Mesenchymal stem cell (in vitro differentiated cells and primary cell): ENCODE results near the gene SIAH3. TPM values are rescaled to one million over a fixed set of nuclear protein-coding genes. Genes with fewer than 3 reads are reported as not detected.

Source experiments
- DNase-seq: peaks from one replicate; pipeline ENCODE4 v3.0.0-alpha.2; 2013
- H2AFZ ChIP-seq: one replicate; pipeline ENCODE4 v1.6.1; 2013; ENCODE audit warnings: low read depth, mild to moderate bottlenecking, control low read depth, inconsistent platforms, low read length, moderate library complexity
- H2AK5ac ChIP-seq: 2 replicates; pipeline ENCODE4 v1.6.1; 2013; ENCODE audit warnings: low read length, moderate library complexity, mild to moderate bottlenecking, inconsistent platforms; ENCODE audit not compliant: severe bottlenecking
- H2BK120ac ChIP-seq: one replicate; pipeline ENCODE4 v1.6.1; 2013; ENCODE audit warnings: low read depth, mild to moderate bottlenecking, inconsistent platforms, low read length, moderate library complexity
- H2BK12ac ChIP-seq, 2 experiments: one replicate each; pipeline ENCODE4 v1.6.1; 2013; ENCODE audit warnings: inconsistent platforms in 2 of 2, low read length in 2 of 2, mild to moderate bottlenecking in 2 of 2, moderate library complexity in 2 of 2, control low read depth in 1 of 2
- H2BK15ac ChIP-seq: one replicate; pipeline ENCODE4 v1.6.1; 2013; ENCODE audit warnings: mild to moderate bottlenecking, low read depth, inconsistent platforms; ENCODE audit not compliant: poor library complexity, severe bottlenecking
- H2BK5ac ChIP-seq: 2 replicates; pipeline ENCODE4 v1.6.1; 2013; ENCODE audit warnings: low read depth, mild to moderate bottlenecking, low read length, control low read depth, inconsistent platforms; ENCODE audit not compliant: poor library complexity, severe bottlenecking
- H3K14ac ChIP-seq, 2 experiments: one replicate each; pipeline ENCODE4 v1.6.1; 2013; ENCODE audit warnings: inconsistent platforms in 2 of 2, low read length in 2 of 2, control low read depth in 1 of 2, mild to moderate bottlenecking in 1 of 2, moderate library complexity in 1 of 2
- H3K18ac ChIP-seq, 2 experiments: one replicate each; pipeline ENCODE4 v1.6.1; 2013; ENCODE audit warnings: inconsistent platforms in 2 of 2, low read length in 2 of 2, control low read depth in 1 of 2, low read depth in 1 of 2, mild to moderate bottlenecking in 1 of 2
- H3K23ac ChIP-seq, 2 experiments: one replicate each; pipeline ENCODE4 v1.6.1; 2013; ENCODE audit warnings: inconsistent platforms in 2 of 2, low read length in 2 of 2, mild to moderate bottlenecking in 2 of 2, moderate library complexity in 2 of 2, control low read depth in 1 of 2
- H3K27ac ChIP-seq: 2 replicates; pipeline ENCODE4 v1.5.1; 2013; ENCODE audit warnings: mild to moderate bottlenecking, moderate library complexity, low read length, control low read depth, inconsistent platforms; ENCODE audit not compliant: poor library complexity, severe bottlenecking
- H3K27me3 ChIP-seq, 2 experiments: 2 replicates each; pipeline versions ENCODE4 v1.6.1 to v1.7.0; 2013; ENCODE audit warnings: low read length in 2 of 2, mild to moderate bottlenecking in 2 of 2, moderate library complexity in 2 of 2, control low read depth in 1 of 2, inconsistent platforms in 1 of 2; ENCODE audit not compliant: control insufficient read depth in 1 of 2, insufficient read depth in 1 of 2
- H3K36me3 ChIP-seq, 2 experiments: 2 replicates each; pipeline versions ENCODE4 v1.6.1 to v1.7.0; 2013; ENCODE audit warnings: low read length in 2 of 2, control low read depth in 1 of 2, inconsistent platforms in 1 of 2, low read depth in 1 of 2, mild to moderate bottlenecking in 1 of 2; ENCODE audit not compliant: insufficient read depth in 2 of 2, control insufficient read depth in 1 of 2
- H3K4ac ChIP-seq, 2 experiments: one replicate each; pipeline ENCODE4 v1.6.1; 2013; ENCODE audit warnings: inconsistent platforms in 2 of 2, low read length in 2 of 2, mild to moderate bottlenecking in 2 of 2, moderate library complexity in 2 of 2, control low read depth in 1 of 2, low read depth in 1 of 2
- H3K4me1 ChIP-seq: 2 replicates; pipeline ENCODE4 v1.6.1; 2013; ENCODE audit warnings: low read depth, low read length, control low read depth; ENCODE audit not compliant: control insufficient read depth, insufficient read depth
- H3K4me2 ChIP-seq: 2 replicates; pipeline ENCODE4 v1.6.1; 2013; ENCODE audit warnings: low read length, mild to moderate bottlenecking, inconsistent platforms; ENCODE audit not compliant: poor library complexity, severe bottlenecking
- H3K4me3 ChIP-seq, 2 experiments: 2 replicates each; pipeline versions ENCODE4 v1.5.1 to v1.7.0; 2013; ENCODE audit warnings: low read length in 2 of 2, mild to moderate bottlenecking in 2 of 2, control low read depth in 1 of 2, low read depth in 1 of 2; ENCODE audit not compliant: insufficient read depth in 1 of 2
- H3K79me1 ChIP-seq: replicated peaks from 2 replicates; pipeline ENCODE4 v1.6.1; 2013; ENCODE audit warnings: mild to moderate bottlenecking, control low read depth, low read length, inconsistent platforms; ENCODE audit not compliant: poor library complexity, severe bottlenecking
- H3K9ac ChIP-seq: 2 replicates; pipeline ENCODE4 v1.7.0; 2013; ENCODE audit warnings: mild to moderate bottlenecking, low read length, moderate library complexity
- H3K9me3 ChIP-seq: 2 replicates; pipeline ENCODE4 v1.7.0; 2013; ENCODE audit warnings: mild to moderate bottlenecking, low read length; ENCODE audit not compliant: control insufficient read depth
- H4K8ac ChIP-seq: one replicate; pipeline ENCODE4 v1.6.1; 2013; ENCODE audit warnings: inconsistent platforms, mild to moderate bottlenecking, low read length, moderate library complexity
- H4K91ac ChIP-seq: one replicate; pipeline ENCODE4 v1.6.1; 2013; ENCODE audit warnings: mild to moderate bottlenecking, low read length, inconsistent platforms
- WGBS: methylation state at CpG from one replicate; pipeline ENCODE4 v1.1.7; 2013; ENCODE audit warnings: mixed read lengths; 5-methylcytosine and 5-hydroxymethylcytosine counted together
- polyA plus RNA-seq, 2 experiments: library from polyadenylated mRNA; stranded (reverse); fragments of 200-250 nt; gene quantifications; one replicate each; pipeline ENCODE4 v1.2.3, GENCODE V29; 2013

Gene SIAH3
- polyA plus RNA-seq (2013, experiment 1 of 2), result under 0.01 TPM
- not detected for polyA plus RNA-seq (2013, experiment 2 of 2)

- 19% methylated on average over 34 of the region's 35 CpGs for WGBS
- peaks cover 44 to 88% of the 10 kb centered on the region in 2 experiments for H3K27me3 ChIP-seq
Measured at GRCh38 chr13:45851171-45851921, at the start of gene SIAH3. TSS of gene SIAH3 (minus strand) at chr13:45851753. CDS start at chr13:45851629, 124 bp downstream.

GRCh38 chr13:45899406-45899805 is 47.9 kb upstream of the SIAH3 start:
- WGBS, result 84% methylated on average over 2 of the region's 3 CpGs
- Histone ChIP-seq H2AK5ac (no peak overlapping the region), H4K8ac (no peak overlapping the region), H2AFZ (no peak overlapping the region), H3K14ac (no peak overlapping the region), H2BK120ac (no peak overlapping the region), H3K9ac (no peak overlapping the region), H2BK12ac (no peak overlapping the region), H3K27ac (no peak overlapping the region), H3K23ac (no peak overlapping the region), H2BK5ac (no peak overlapping the region), H3K4me3 (no peak overlapping the region), H3K36me3 (no peaks in the 10 kb centered on the region), H3K79me1 (no peaks in the 10 kb centered on the region), H3K4ac (no peak overlapping the region), H3K27me3 (peaks cover 6 to 63% of the 10 kb centered on the region in 2 experiments), H3K18ac (no peak overlapping the region), H3K9me3 (no peaks in the 10 kb centered on the region), H2BK15ac (no peak overlapping the region), H4K91ac (no peak overlapping the region), H3K4me1 (no peaks in the 10 kb centered on the region), H3K4me2 (no peak overlapping the region)
- no peak for DNase-seq

More at GRCh38 chr13:45851171-45851921, at the start of gene SIAH3:
- peak within 1 kb of the TSS in 1 of 2 experiments; percentile 53 for H3K14ac ChIP-seq
- peak within 1 kb of the TSS; percentile 87 for H3K4me2 ChIP-seq
- peak within 1 kb of the TSS; percentile 39 to 75 for H3K4me3 ChIP-seq
- no peaks in the 10 kb centered on the region for H3K36me3 ChIP-seq
- peaks cover 2% of the 10 kb centered on the region for H3K9me3 ChIP-seq
- no peak within 1 kb of the TSS for H2AK5ac ChIP-seq
- H2BK120ac ChIP-seq, result no peak within 1 kb of the TSS
- H3K27ac ChIP-seq, result no peak within 1 kb of the TSS
- no peak within 1 kb of the TSS for H3K23ac ChIP-seq
- peak within 1 kb of the TSS; percentile 25 to 44 for H3K18ac ChIP-seq
- peaks cover 21% of the 10 kb centered on the region for H3K4me1 ChIP-seq
- DNase-seq, result peak; percentile 5
- H3K79me1 ChIP-seq, result no peaks in the 10 kb centered on the region
- H2AFZ ChIP-seq, result peak within 1 kb of the TSS; percentile 23
- H2BK12ac ChIP-seq, result no peak within 1 kb of the TSS
- H4K91ac ChIP-seq, result no peak within 1 kb of the TSS
- H2BK15ac ChIP-seq, result peak within 1 kb of the TSS; percentile 5
- no peak within 1 kb of the TSS for H3K4ac ChIP-seq
- peak within 1 kb of the TSS; percentile 20 for H4K8ac ChIP-seq
- no peak within 1 kb of the TSS for H2BK5ac ChIP-seq
- H3K9ac ChIP-seq, result peak within 1 kb of the TSS; percentile 65

- Histone ChIP-seq H3K23ac (no peak overlapping the region), H3K36me3 (no peaks in the 10 kb centered on the region), H3K18ac (no peak overlapping the region), H2BK120ac (no peak overlapping the region), H2BK5ac (no peak overlapping the region), H3K4me3 (no peak overlapping the region), H2BK12ac (no peak overlapping the region), H4K8ac (no peak overlapping the region), H3K9me3 (no peaks in the 10 kb centered on the region), H3K4me2 (no peak overlapping the region), H3K27ac (no peak overlapping the region), H3K14ac (no peak overlapping the region), H3K9ac (no peak overlapping the region), H3K79me1 (no peaks in the 10 kb centered on the region), H3K4ac (no peak overlapping the region), H2AFZ (no peak overlapping the region), H2BK15ac (no peak overlapping the region), H2AK5ac (no peak overlapping the region), H3K27me3 (peaks cover 13 to 77% of the 10 kb centered on the region in 2 experiments), H3K4me1 (no peaks in the 10 kb centered on the region), H4K91ac (no peak overlapping the region)
- DNase-seq, result no peak
- 80% methylated on average over 2 of the region's 2 CpGs for WGBS
Measured at GRCh38 chr13:45897562-45897961, 46.0 kb upstream of the SIAH3 start.

- Histone ChIP-seq H2AK5ac (no peak overlapping the region), H3K18ac (no peak overlapping the region), H3K14ac (no peak overlapping the region), H2BK5ac (no peak overlapping the region), H4K91ac (no peak overlapping the region), H2AFZ (no peak overlapping the region), H3K36me3 (no peaks in the 10 kb centered on the region), H3K79me1 (no peaks in the 10 kb centered on the region), H2BK12ac (no peak overlapping the region), H4K8ac (no peak overlapping the region), H3K4me3 (no peak overlapping the region), H3K27ac (no peak overlapping the region), H3K23ac (no peak overlapping the region), H3K9ac (no peak overlapping the region), H3K27me3 (peaks cover 17 to 84% of the 10 kb centered on the region in 2 experiments), H3K4me1 (no peaks in the 10 kb centered on the region), H3K4ac (no peak overlapping the region), H2BK15ac (no peak overlapping the region), H3K9me3 (no peaks in the 10 kb centered on the region), H2BK120ac (no peak overlapping the region), H3K4me2 (no peak overlapping the region)
- no peak for DNase-seq
- 96% methylated on average over 5 of the region's 5 CpGs for WGBS
Measured at GRCh38 chr13:45896285-45896684, 44.7 kb upstream of the SIAH3 start.
